IMR-90 (cell line): ENCODE data around the gene VAT1L. TPM values are rescaled to one million over a fixed set of nuclear protein-coding genes. Genes with fewer than 3 reads are reported as not detected.
A peak's percentile ranks its signal among the peaks of the same experiment; 100 is the strongest.

Source experiments
- ATAC-seq: fragments of 200-7000 bp; cut with Tn5 transposase; 2 replicates; pipeline ENCODE4 v1.9.1; 2020; ENCODE audit warnings: low read depth, mild to moderate bottlenecking, moderate library complexity
- BruUV-seq: library from RNA; stranded (reverse); fragments of 400-500 nt; replicated peaks from 2 replicates; lab custom pipeline; 2021; lab: Mats Ljungman, UMichigan
- CTCF ChIA-PET: fragments of 300-600 bp; formaldehyde crosslinking; extraction: SDS; loops from one replicate; lab custom pipeline; 2021; ENCODE audit warnings: antibody characterized with exemption; lab: Yijun Ruan, JAX
- POLR2A ChIA-PET: fragments of 300-600 bp; sonication (Branson Sonifier 250); formaldehyde crosslinking; loops from one replicate; lab custom pipeline; 2022; ENCODE audit warnings: antibody characterized with exemption; ENCODE audit not compliant: unreplicated experiment; lab: Charles Lee
- DNase-seq: peaks from one replicate; pipeline ENCODE4 v3.0.0; 2013
- H2AFZ ChIP-seq: replicated peaks from 2 replicates; pipeline ENCODE3; 2013; ENCODE audit warnings: low read length, mild to moderate bottlenecking; ENCODE audit not compliant: poor library complexity
- H2AK5ac ChIP-seq: 2 replicates; pipeline ENCODE4 v1.6.1; 2013; ENCODE audit warnings: low read depth, low read length, inconsistent platforms
- H2AK9ac ChIP-seq: replicated peaks from 2 replicates; pipeline ENCODE3; 2013; ENCODE audit warnings: mild to moderate bottlenecking, low read depth, low read length, moderate library complexity; ENCODE audit not compliant: poor library complexity
- H2BK120ac ChIP-seq: 2 replicates; pipeline ENCODE4 v1.6.1; 2013; ENCODE audit warnings: low read depth, low read length, inconsistent platforms
- H2BK15ac ChIP-seq: 3 replicates; pipeline ENCODE4 v1.6.1; 2013; ENCODE audit warnings: low read depth, low read length, inconsistent platforms
- H2BK20ac ChIP-seq: 2 replicates; pipeline ENCODE4 v1.6.1; 2013; ENCODE audit warnings: low read depth, mild to moderate bottlenecking, inconsistent platforms, low read length, moderate library complexity
- H2BK5ac ChIP-seq: 2 replicates; pipeline ENCODE4 v1.6.1; 2013; ENCODE audit warnings: mild to moderate bottlenecking, low read depth, low read length, inconsistent platforms; ENCODE audit not compliant: poor library complexity, severe bottlenecking
- H3K14ac ChIP-seq: replicated peaks from 2 replicates; pipeline ENCODE4 v1.6.1; 2013; ENCODE audit warnings: low read depth, low read length, inconsistent platforms
- H3K18ac ChIP-seq: 2 replicates; pipeline ENCODE4 v1.6.1; 2013; ENCODE audit warnings: low read depth, low read length, control low read depth
- H3K23ac ChIP-seq: 2 replicates; pipeline ENCODE4 v1.6.1; 2013; ENCODE audit warnings: low read depth, low read length, inconsistent platforms
- H3K27ac ChIP-seq: 2 replicates; pipeline ENCODE4 v1.5.1; 2013; ENCODE audit warnings: mild to moderate bottlenecking, control low read depth, low read length; ENCODE audit not compliant: insufficient read depth
- H3K27me3 ChIP-seq: 2 replicates; pipeline ENCODE4 v1.6.1; 2013; ENCODE audit warnings: low read length; ENCODE audit not compliant: control insufficient read depth, insufficient read depth
- H3K36me3 ChIP-seq: 2 replicates; pipeline ENCODE4 v1.6.1; 2013; ENCODE audit warnings: low read length, mixed read lengths; ENCODE audit not compliant: control insufficient read depth, insufficient read depth
- H3K4ac ChIP-seq: 2 replicates; pipeline ENCODE4 v1.6.1; 2013; ENCODE audit warnings: low read depth, low read length, inconsistent platforms
- H3K4me1 ChIP-seq: 2 replicates; pipeline ENCODE4 v1.6.1; 2013; ENCODE audit warnings: low read length, mixed read lengths; ENCODE audit not compliant: control insufficient read depth, insufficient read depth
- H3K4me2 ChIP-seq: 2 replicates; pipeline ENCODE4 v1.6.1; 2013; ENCODE audit warnings: low read depth, mild to moderate bottlenecking, control low read depth, low read length, moderate library complexity
- H3K4me3 ChIP-seq: 2 replicates; pipeline ENCODE4 v1.5.1; 2013; ENCODE audit warnings: low read depth, mild to moderate bottlenecking, control low read depth, low read length, moderate library complexity; ENCODE audit not compliant: insufficient read depth
- H3K56ac ChIP-seq: 2 replicates; pipeline ENCODE4 v1.6.1; 2013; ENCODE audit warnings: low read length, inconsistent platforms; ENCODE audit not compliant: insufficient read depth; ENCODE audit errors: extremely low read depth
- H3K79me1 ChIP-seq, 2 experiments: 2 replicates each; pipeline ENCODE4 v1.6.1; 2013; ENCODE audit warnings: low read length in 2 of 2, inconsistent platforms in 1 of 2, low read depth in 1 of 2
- H3K9ac ChIP-seq: 2 replicates; pipeline ENCODE4 v1.6.1; 2013; ENCODE audit warnings: low read depth, low read length, control low read depth
- H3K9me1 ChIP-seq: 2 replicates; pipeline ENCODE4 v1.6.1; 2013; ENCODE audit warnings: low read length, inconsistent platforms; ENCODE audit not compliant: insufficient read depth
- H3K9me3 ChIP-seq: 2 replicates; pipeline ENCODE4 v1.6.1; 2013; ENCODE audit warnings: low read length; ENCODE audit not compliant: control insufficient read depth, insufficient read depth
- H4K20me1 ChIP-seq: 2 replicates; pipeline ENCODE4 v1.6.1; 2013; ENCODE audit warnings: low read length, inconsistent platforms; ENCODE audit not compliant: insufficient read depth
- H4K5ac ChIP-seq: 2 replicates; pipeline ENCODE4 v1.6.1; 2013; ENCODE audit warnings: mild to moderate bottlenecking, low read depth, low read length, control low read depth
- H4K8ac ChIP-seq, 2 experiments: 2 replicates each; pipeline ENCODE4 v1.6.1; 2013; ENCODE audit warnings: low read depth in 2 of 2, low read length in 2 of 2, control low read depth in 1 of 2, inconsistent platforms in 1 of 2
- H4K91ac ChIP-seq: 2 replicates; pipeline ENCODE4 v1.6.1; 2013; ENCODE audit warnings: low read depth, low read length, inconsistent platforms; ENCODE audit not compliant: insufficient read depth
- CEBPB ChIP-seq: IDR thresholded peaks from 2 replicates; pipeline ENCODE4 v1.6.1; 2012; ENCODE audit warnings: low read depth, low read length, improper control_type of control experiment
- CHD1 ChIP-seq: IDR thresholded peaks from 2 replicates; pipeline ENCODE4 v1.6.1; 2012; ENCODE audit warnings: low read depth, low read length, improper control_type of control experiment
- CTCF ChIP-seq: conservative IDR thresholded peaks from 2 replicates; pipeline ENCODE4 v1.5.1; 2012; ENCODE audit warnings: mild to moderate bottlenecking, low read depth, low read length, improper control_type of control experiment
- ELK1 ChIP-seq: fragments of 150-350 bp; IDR thresholded peaks from 2 replicates; pipeline ENCODE4 v1.6.1; 2016; ENCODE audit warnings: low read depth, mild to moderate bottlenecking, low read length, moderate library complexity, borderline replicate concordance
- FOS ChIP-seq: fragments of 150-350 bp; IDR thresholded peaks from 2 replicates; pipeline ENCODE4 v1.6.1; 2016; ENCODE audit warnings: low read depth, low read length
- MAFK ChIP-seq: IDR thresholded peaks from 2 replicates; pipeline ENCODE4 v1.6.1; 2012; ENCODE audit warnings: low read depth, low read length, improper control_type of control experiment
- MAZ ChIP-seq: IDR thresholded peaks from 2 replicates; pipeline ENCODE4 v1.6.1; 2012; ENCODE audit warnings: low read depth, mild to moderate bottlenecking, low read length, improper control_type of control experiment, moderate library complexity, borderline replicate concordance
- MXI1 ChIP-seq: IDR thresholded peaks from 2 replicates; pipeline ENCODE4 v1.6.1; 2012; ENCODE audit warnings: low read depth, mild to moderate bottlenecking, low read length, moderate library complexity, borderline replicate concordance
- NFE2L2 ChIP-seq: fragments of 150-350 bp; IDR thresholded peaks from 2 replicates; pipeline ENCODE4 v1.6.1; 2016; ENCODE audit warnings: low read depth, mild to moderate bottlenecking, low read length
- POLR2A ChIP-seq: IDR thresholded peaks from 2 replicates; pipeline ENCODE4 v1.6.1; 2012; ENCODE audit warnings: mild to moderate bottlenecking, low read depth, low read length
- RAD21 ChIP-seq: IDR thresholded peaks from 2 replicates; pipeline ENCODE4 v1.6.1; 2012; ENCODE audit warnings: low read length, improper control_type of control experiment
- RCOR1 ChIP-seq: IDR thresholded peaks from 2 replicates; pipeline ENCODE4 v1.6.1; 2012; ENCODE audit warnings: mild to moderate bottlenecking, low read length, improper control_type of control experiment; ENCODE audit not compliant: insufficient replicate concordance
- RFX5 ChIP-seq: IDR thresholded peaks from 2 replicates; pipeline ENCODE4 v1.8.0; 2012; ENCODE audit warnings: low read depth, mild to moderate bottlenecking, low read length, moderate library complexity
- SMC3 ChIP-seq: fragments of 150-350 bp; IDR thresholded peaks from 2 replicates; pipeline ENCODE4 v1.6.1; 2016; ENCODE audit warnings: low read depth, mild to moderate bottlenecking, antibody characterized with exemption, low read length, moderate library complexity
- USF2 ChIP-seq: fragments of 150-350 bp; IDR thresholded peaks from 2 replicates; pipeline ENCODE4 v1.6.1; 2017; ENCODE audit warnings: mild to moderate bottlenecking, antibody characterized with exemption, low read length, low read depth
- WGBS, 2 experiments: methylation state at CpG; one replicate each; pipeline versions ENCODE4 v1.1.5 to v1.1.7; 2013; ENCODE audit warnings: missing lambda C conversion rate in 2 of 2; ENCODE audit not compliant: insufficient read length in 1 of 2; ENCODE audit errors: extremely low coverage in 2 of 2; 5-methylcytosine and 5-hydroxymethylcytosine counted together
- dilution Hi-C: fragments of 300-500 bp; cut with HindIII; formaldehyde crosslinking; loops from one replicate; pipeline ENCODE4 v1.14.3; 2018; ENCODE audit warnings: low sequenced_read_pairs; ENCODE audit not compliant: unreplicated experiment
- in situ Hi-C: fragments of 300-500 bp; cut with MboI; formaldehyde crosslinking; loops from 3 replicates; pipeline ENCODE4 v1.14.3; 2019; ENCODE audit warnings: low sequenced_read_pairs, inconsistent platforms, mixed read lengths
- intact Hi-C: fragments of 100-400 bp; cut with micrococcal nuclease; formaldehyde crosslinking; loops from 2 replicates; pipeline ENCODE4 v1.10.0; 2022
- polyA plus RNA-seq, 3 experiments: library from polyadenylated mRNA; depleted of rRNA; stranded (reverse); fragments of >200 nt; gene quantifications; 2 replicates each; pipeline ENCODE4 v1.2.3, GENCODE V29; 2012; ENCODE audit warnings: low replicate concordance in 1 of 3
- total RNA-seq: library from RNA; depleted of rRNA; stranded (reverse); fragments of >200 nt; gene quantifications from 2 replicates; pipeline ENCODE4 v1.2.3, GENCODE V29; 2012

VAT1L gene
- total and polyA plus RNA-seq, 2 of the 4 experiments (the other 2 are of a cell fraction), result 15.4 to 18.5 TPM

GRCh38 chr16:78002915-78003538 is 214.7 kb downstream of the VAT1L start:
- Histone ChIP-seq H4K20me1 (no peaks in the 10 kb centered on the region), H2AK9ac (no peak overlapping the region), H2BK5ac (no peak overlapping the region), H4K8ac (no peak overlapping the region), H4K91ac (no peak overlapping the region), H3K23ac (no peak overlapping the region), H2BK20ac (no peak overlapping the region), H2BK15ac (no peak overlapping the region), H2AK5ac (no peak overlapping the region), H4K5ac (no peak overlapping the region), H3K4me1 (no peaks in the 10 kb centered on the region), H3K27me3 (peaks cover 4% of the 10 kb centered on the region), H3K9me1 (no peaks in the 10 kb centered on the region), H3K14ac (no peak overlapping the region), H2BK120ac (no peak overlapping the region), H3K18ac (no peak overlapping the region), H3K4ac (no peak overlapping the region), H2AFZ (peak overlapping the region; percentile 24), H3K4me3 (no peak overlapping the region), H3K4me2 (no peak overlapping the region), H3K27ac (no peak overlapping the region), H3K79me1 (no peaks in the 10 kb centered on the region), H3K9ac (no peak overlapping the region), H3K36me3 (no peaks in the 10 kb centered on the region), H3K9me3 (no peaks in the 10 kb centered on the region), H3K56ac (no peak overlapping the region)
- POLR2A ChIA-PET, result no interaction called here
- peak; percentile 98 for ATAC-seq
- intact Hi-C loops, result loop anchor here (1.0 to 2.0 kb wide), 4 partner anchors 32 to 767 kb away; no protein-coding TSS in a partner anchor
- dilution Hi-C loops, result no loop called here
- CTCF ChIA-PET, result interaction anchor here (0.6 to 2.5 kb wide), 20 partner anchors 8 to 420 kb away, joined by 3 to 13 read pairs (median 4); no protein-coding TSS in a partner anchor
- BruUV-seq, result no TSS peak
- in situ Hi-C loops, result loop anchor here (25.0 kb wide), 1 partner anchor 766 kb away; no protein-coding TSS in a partner anchor
- peak; percentile 90 for DNase-seq
- no CpG with 5 or more reads among the region's 11 CpGs for WGBS, 2 experiments
- TF ChIP-seq SMC3 (peak; percentile 87), POLR2A (no peak), NFE2L2 (no peak), ELK1 (no peak), RFX5 (0 out of 2 replicates have a peak, but pooled peaks have one; percentile 32), MAZ (peak; percentile 27; the same call in 1 of the 2 replicates), MXI1 (no peak), CTCF (peak; percentile 99), CHD1 (no peak), MAFK (no peak), FOS (no peak), USF2 (no peak), RCOR1 (no peak), CEBPB (no peak), RAD21 (peak; percentile 95)
